GM19467 (cell line): Measurements from ENCODE around the gene KMT2C.

ENCODE experiments used
- ATAC-seq: cut with Tn5 transposase; IDR thresholded peaks from one replicate; pipeline ENCODE4 v1.9.1; 2021; ENCODE audit warnings: mild to moderate bottlenecking, moderate library complexity; ENCODE audit not compliant: unreplicated experiment

Gene KMT2C

DNA sequence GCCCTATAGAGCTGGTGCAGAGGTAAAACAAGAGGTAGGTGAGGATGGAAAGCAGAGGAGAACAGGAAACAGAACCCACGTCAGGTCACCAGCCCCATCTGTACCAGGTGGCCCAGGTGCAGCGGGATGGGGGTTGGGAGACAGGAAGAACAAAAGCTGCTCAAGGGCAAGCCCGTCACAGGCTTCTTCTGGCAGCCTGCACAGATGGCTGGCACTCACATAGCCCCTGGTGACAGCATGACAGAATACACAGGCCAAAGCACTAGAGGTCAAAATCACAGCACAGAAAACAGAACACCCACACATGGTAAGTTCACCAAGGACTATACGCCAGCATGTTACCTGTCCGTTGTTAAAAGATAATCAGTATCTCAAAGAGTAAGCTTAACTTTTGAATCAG, 283.5 kb downstream of the KMT2C start:
- no peak for ATAC-seq

DNA sequence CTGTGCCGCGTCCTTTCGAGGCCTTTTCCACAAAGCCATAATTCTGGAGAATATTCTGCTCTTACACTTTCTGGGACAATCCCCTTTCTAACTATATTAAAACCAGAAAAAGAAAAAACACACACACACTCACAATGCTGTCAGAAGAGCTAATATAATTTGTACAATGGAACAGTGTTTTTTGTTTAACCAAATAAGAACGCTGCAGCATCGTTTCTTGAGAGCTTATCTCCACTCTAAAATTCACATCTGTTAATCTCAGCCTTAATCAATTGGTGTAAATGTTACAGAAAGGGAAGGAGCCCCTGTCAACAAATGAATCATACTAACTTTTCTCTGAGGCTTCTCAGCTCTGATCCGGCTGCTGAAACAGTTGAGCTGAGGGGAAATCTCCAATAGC, 286.4 kb downstream of the KMT2C start:
- ATAC-seq, result no peak

DNA sequence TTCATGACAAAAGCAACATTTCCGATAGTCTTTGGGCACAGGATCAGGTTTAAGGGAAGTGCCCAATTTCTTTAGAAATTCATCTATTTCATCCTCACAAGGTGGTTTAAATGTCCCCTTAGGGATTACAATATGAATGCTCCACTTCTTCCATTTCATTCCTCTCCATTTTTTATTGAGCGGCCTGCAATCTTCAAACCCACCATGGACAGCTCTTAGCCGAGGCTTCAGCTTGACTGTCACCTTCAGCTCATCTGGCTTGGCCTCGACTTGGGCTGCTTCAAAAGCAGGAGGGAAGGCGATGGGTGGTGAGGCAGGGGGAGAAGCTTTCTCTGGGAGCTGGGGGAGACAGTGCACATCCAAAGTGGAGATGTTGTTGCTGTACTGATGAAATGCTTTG, 287.1 kb downstream of the KMT2C start:
- no peak for ATAC-seq

DNA sequence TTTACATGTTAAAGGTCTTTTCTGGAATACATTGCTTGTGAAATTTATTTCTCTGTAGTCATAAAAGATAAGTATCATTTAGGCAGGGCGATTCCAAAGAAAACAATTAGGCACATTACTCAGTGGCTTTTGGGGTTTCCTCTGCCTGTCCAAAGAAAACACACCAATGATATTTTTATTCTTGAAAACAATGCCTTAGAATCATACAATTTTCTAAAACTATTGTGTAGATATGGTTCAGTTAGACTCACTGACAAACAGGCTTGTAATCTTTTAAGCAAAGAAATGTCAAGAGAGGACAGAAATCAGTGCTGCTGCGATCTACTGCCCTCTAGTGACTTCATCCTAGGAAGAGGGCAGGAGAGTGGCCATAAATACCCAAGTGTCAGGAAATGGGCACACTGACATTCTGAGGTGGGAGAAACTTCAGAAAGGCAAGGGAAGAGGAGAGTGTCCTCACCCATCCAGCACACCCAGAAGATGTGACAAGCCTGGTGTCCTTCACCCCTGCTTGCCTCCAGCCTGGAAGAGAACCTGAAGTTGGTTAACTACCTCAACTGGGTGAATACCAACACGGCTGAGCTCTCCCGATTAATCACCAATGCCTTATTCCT, 289.8 kb downstream of the KMT2C start:
- ATAC-seq, result no peak

DNA sequence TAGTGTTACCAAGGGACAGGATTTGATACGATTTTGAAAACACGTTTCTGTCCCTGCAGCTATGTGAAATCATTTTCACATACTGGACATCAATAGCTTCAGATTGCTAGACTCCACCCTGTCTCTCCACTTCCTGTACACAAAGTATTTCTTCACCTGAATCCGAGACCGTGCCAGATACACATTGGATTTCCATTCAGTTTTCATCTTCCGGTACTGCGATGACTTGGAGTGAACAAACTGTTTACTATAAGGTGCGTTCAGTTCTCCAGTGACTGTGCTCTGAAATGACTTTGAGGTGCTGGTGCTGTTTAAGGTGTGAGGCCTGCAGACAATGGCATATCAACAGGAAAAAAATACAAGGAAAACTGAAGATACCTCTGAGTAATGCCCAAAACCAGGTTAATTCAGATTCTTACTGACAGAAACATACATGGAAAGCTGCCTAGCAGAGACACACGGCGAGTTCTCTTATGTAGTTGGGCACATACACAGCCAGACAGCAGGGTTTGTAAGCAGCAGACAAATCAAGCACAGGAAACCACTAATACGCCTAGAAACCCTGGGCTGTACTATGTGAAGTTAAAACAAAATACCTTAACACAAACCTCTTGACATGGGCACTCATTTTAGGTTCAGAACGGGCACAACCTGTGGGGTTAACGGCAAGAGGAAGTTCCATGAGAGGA, 291.1 kb downstream of the KMT2C start:
- ATAC-seq, result no peak

DNA sequence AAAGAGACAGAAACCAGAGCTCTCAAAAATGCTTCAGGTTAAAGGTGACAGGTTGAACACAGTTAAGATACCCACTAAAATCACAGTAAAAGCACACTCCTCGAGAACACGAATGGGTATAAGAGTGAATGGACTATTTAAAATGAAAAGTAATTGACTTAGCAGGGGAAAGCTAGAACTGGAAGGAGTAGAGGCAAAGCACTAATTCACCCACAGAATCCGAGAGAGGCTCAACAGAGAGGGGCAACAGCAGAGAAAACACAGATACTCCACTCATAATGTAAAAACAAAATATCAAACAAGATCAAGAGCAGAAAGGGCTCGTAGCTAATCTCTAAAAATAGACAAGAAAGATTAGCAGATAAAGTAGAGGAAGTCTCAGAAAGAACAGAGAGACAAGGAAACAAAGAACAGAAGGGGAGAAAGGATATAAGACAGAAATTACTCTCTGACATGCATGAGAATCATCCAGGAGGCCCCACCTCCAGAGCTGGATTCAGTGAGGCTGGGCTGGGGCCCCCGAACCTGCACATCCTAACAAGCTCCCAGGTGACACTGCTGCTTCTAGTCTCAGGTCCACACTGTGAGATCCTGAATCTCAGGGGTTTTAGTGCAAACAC, 292.7 kb downstream of the KMT2C start:
- no peak for ATAC-seq

DNA sequence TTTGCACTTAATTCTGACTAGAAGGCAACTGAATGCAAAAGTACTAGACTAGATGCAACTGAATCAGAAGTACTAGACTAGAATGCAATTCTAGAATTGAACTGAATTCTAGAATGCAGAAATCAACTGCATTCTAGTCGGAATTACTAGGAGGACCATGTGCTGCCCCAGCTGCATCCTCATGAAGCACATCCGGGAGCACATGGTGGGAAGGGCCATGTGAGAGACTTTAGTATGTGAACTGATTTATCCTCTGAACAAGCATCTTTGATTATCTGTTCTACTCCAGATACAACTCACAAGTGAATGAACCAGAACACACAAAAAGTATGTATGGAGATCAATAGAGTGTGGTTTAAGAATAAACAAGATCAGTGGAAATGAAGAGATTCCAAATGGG, 295.2 kb downstream of the KMT2C start:
- no peak for ATAC-seq

DNA sequence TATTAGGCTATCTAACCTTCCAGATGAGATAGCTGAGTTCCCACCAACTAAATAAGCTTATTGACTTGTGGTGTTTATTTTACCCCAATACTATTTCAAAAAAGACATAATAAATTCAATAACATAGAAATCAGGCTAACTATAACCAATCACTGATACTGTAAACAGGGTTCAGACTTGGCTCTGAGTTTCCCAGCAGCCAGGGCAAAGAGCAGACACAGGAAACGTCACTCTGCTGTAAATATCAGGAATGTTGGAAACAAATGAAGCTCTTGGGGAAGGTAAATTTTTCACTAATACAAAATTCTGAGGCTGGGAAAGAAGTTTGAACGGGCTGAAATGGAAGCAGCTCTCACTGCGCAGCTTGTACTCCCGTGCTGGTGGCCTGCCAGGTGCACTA, 295.7 kb downstream of the KMT2C start:
- ATAC-seq, result no peak

DNA sequence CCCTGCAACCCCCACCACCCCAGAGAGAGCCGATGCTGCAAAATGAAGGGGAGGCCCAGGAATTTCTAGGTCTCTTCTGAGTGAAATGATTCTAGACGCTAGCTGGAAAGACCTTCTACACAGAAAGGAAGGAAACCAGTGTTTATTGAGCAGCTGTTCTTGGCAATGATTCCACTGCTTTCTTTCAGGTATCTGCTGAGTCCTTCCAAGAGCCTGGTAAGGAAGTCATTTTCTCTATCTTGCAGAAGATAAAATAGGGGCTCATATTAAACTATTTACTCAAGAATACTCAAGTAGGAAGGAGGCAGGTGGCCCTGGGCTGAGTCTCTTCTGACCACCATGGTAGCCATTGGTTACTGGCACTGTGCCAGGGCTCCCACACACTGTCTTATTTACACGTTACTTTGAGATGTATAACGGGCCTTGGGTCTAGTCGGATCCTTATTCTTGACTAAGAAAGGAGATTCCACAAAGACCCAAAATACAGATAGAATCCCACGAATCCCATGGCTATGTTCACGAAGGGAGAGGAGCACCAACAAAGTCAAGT, 298.3 kb downstream of the KMT2C start:
- ATAC-seq, result no peak

DNA sequence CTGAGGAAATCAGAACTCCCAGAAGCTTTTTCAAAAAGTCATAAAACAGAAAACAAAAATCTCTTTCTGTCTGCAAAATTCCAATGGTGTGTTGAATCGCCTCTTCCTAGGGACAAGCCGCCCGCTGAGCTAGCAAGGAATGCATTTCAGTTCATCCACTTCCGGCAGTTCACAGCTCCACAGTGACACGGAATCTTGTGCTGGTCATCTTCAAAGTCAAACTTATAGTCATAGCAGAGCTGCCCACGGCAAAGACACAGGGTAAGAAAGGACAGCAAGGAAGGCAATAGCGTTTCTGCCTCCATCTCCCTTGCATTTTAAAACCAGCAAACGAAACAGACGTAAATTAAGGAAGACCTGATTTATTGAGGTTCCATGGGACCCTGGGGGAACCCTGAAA, 299.1 kb downstream of the KMT2C start:
- no peak for ATAC-seq

DNA sequence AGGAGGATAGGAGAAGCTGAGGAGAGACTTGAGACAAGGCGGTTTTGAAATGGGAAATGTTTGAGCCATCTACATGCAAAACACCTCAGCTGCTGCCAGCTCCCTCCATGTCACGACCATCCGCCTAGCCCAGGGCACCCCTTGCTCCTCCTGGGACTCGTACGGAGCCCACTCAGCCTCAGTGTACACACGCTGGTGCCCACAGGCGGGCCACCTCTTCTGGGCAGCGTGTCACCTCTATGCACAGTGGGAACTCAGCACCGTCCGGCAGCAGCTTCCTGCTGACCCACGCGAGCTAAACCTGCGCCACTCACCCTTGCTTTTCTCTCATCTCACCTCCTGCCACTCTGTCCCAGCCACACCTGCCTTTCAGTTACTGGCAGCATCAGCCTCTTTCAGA, 302.0 kb downstream of the KMT2C start:
- no peak for ATAC-seq

DNA sequence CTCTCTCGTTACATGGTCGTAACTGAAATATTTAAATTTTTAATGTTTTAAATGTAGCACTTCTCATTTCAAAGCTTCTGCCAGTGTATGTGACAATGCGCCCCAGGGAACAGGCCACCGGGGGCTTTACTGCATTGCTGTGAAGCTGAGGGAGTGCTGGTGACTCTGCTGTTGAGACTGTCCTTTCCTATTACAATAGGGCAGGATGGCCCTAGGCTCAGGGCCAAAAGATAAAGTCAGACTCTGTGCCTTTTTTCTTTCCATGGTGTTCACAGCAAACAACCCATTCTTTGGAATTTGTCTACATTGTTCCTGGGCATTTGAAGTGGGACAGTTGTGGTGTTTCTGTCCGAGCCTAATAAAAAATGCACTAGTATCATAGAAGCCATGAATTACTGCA, 303.0 kb downstream of the KMT2C start:
- no peak for ATAC-seq

DNA sequence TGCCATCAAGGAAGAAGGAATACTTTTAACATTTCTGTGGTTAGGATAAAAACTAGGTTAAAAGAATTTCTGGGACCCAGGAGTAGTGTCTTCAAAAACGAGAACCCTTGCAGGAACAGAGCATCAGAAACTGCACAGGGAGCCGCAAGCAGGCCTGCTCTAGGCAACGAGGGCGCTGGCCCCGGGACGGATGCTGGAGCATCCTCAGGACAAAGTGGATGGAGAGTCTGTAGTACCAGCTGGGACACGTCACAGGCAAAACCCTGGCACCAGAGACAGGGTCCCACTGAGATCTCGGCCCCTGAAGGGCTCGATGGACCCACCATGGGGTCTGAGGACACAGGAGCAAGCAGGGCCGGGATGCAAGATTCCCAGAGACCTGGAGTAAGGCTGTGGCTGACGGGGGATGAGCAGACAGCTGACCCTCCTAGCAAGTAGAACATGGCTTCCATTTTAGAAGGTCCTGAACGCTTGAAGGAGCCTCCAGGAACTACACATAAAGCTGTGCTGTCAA, 303.8 kb downstream of the KMT2C start:
- ATAC-seq, result no peak

DNA sequence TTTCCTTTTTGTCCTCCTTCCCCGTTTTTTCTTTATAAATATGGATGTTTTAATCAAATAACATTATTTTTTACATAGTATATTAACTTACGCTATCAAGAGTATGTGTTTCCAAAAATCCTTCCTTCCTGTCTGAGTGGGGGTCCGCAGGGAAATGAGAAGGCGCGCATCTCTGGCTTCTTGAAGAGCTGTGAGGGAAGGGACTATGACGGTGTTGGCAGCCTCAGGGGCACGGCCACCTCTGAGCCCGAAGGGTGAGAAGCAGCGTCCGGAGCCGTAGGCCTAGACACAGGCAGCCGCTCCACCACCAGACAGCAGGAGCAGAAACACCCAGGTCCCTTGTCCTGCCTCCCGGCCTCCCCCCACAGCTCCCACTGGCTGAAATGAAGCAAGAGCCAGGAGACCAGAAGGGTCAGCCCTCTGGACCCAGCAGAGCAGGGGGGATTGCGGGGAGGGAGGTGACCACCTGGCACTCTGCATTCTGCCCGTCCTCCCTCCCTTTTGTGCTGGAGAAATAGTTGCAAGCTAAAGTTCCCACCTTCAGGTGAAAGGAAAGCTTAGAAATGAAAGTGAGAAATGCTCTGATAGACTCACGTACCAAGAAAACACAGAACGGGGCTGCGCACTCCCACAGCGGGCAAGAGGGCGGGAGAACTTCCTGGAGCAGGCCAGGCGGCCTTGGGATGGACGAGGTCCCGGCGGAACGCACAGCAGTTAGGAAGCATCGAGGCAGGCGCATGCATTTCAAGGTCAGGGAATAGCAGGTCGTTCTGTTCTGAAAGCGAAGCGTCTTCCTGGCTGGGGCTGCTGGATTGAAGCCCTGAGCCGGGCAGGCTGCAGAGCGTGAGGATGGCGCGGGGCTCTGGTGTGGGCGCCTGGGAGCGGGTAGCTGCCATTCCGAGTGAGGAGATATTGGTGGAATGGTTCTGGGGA, 304.9 kb downstream of the KMT2C start:
- no peak for ATAC-seq

DNA sequence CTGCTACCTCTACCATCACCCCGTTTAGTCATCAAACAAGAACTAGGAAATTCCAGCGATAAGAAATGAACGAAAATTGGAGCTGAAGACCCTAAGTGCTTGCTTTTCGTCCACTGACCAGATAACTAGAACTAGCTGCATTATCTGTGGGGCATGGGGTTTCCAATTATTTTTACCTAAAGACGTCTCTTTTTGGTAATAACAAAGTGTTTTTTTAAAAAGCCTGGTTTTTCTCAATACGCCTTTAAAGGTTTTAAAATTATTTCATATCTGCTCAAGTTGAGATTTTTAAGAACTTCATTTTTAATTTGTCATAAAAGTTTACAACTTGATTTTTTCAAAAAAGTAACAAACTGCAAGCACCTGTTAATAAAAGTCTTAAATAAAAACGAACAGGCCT, 306.1 kb downstream of the KMT2C start:
- ATAC-seq, result no peak

DNA sequence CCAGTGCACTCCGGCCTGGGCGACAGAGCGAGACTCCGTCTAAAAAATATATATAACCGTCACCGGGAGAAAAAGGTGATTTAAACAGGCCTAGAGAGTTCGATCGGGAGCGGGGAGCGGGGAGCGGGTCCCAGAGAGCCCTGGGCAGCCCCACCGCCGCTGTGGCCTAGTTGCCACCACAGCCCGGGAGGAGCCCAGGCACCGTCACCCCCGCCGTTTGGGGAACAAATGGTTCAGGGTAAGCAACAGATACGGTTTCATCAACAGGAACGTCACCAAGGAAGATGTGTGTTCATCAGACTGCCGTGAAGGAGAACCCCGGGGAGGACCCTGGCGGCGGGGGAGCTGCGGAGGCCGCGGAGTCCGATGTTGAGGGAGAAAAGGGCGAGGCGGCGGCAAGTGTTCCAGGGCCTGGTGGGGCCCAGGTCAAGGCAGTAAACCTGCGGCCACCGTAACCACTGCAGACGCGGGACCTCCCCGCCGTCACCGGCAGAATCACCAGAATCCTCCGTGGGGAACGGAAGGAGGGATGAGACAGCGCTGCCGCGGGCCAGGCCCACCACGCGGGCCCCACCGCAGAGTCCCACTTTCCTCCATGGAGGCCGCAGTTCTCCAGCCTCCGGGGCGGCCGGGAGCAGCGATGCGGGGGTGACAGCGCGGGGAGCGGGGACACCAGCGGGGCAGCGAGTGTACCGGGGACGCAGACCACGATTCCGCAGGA, 306.9 kb downstream of the KMT2C start:
- no peak for ATAC-seq

DNA sequence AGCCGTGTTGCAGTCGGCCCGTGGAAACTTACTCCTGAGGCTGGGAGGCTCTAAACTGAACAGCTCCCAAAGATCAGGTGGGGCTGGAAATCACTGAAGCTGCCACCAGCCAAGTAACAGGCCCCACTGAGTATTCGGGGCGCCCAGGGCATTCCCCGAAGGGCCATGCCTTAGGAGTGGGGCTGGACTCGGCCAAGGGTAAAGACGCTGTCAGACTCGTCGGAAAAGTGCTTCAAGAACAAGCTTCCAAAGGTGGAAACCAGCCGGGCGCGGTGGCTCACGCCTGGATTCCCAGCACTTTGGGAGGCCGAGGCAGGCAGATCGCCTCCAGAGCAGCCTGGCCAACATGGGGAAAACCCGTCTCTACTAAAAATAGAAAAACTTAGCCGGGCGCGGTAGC, 307.6 kb downstream of the KMT2C start:
- ATAC-seq, result no peak

DNA sequence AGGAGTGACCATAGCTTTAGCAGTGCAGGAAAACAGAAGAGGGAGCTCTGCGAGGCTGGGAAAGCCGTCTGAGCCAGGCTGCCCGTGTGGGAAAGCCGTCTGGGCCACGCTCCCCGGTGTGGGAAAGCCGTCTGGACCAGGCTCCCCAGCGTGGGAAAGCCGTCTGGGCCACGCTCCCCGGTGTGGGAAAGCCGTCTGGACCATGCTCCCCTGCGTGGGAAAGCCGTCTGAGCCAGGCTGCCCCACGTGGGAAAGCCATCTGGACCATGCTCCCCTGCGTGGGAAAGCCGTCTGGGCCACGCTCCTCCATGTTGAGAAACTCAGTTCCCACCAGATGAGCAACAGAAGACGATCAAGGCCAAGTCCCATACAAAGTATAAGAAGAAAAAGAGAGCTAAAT, 308.6 kb downstream of the KMT2C start:
- ATAC-seq, result no peak

DNA sequence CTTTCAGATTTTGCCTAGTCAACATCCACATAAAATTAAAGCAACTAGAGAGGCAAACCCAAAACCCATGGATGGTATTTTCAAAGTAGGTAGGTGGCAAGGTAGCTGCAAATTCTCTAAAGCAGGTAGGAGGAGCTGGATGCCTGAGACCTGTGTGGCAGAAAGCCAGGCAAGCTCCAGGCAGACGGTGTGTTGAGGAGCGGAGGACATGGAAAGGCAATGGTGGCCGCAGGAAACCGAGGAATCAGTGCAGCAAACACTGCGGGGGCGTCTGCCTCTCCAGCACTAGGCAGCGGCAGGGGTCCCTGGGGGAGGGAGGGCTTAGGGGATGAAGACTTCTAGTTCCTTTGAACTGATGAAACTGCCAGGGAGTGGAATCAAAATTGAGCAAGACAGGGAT, 309.1 kb downstream of the KMT2C start:
- no peak for ATAC-seq

DNA sequence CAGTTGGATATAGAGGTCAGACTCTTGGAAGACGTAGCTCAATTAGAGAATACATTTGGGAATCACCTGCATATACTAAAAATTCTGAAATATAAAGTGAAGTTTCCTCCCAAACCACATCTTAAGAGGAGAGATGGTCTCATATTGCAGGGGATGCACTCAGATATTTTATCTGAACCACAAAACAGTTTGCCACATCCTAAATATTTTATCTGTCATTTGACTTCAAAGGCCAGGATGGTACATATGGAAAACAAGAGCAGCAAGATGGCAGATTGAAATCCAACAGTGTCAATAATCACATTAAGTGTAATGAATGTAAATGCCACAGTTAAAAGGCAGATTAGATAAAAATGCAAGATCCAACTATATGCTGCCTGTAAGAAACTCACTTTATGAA, 313.3 kb downstream of the KMT2C start:
- no peak for ATAC-seq
